Tibial nerve (tissue), 4 donors: ENCODE measurements around the gene CCDC13.

Experiments
- EP300 ChIP-seq, 2 donors: sonication (generic); formaldehyde crosslinking; IDR thresholded peaks; one replicate each; pipeline ENCODE4 v1.6.1; 2017; ENCODE audit warnings: antibody characterized with exemption in 2 of 2, mild to moderate bottlenecking in 1 of 2
- POLR2A ChIP-seq, 2 donors: fragments of 450-650 bp; IDR thresholded peaks; one replicate each; pipeline ENCODE4 v1.6.1; 2017; ENCODE audit warnings: antibody characterized with exemption in 2 of 2, mild to moderate bottlenecking in 2 of 2, moderate library complexity in 2 of 2
- TF ChIP-seq, protein P1 (sequence below), 5 experiments: fragments of 200-600 bp in 3 of 5; fragments of 450-650 bp in 2 of 5; sonication (generic) in 3 of 5; IDR thresholded peaks; one replicate each; pipeline ENCODE4 v1.5.1; 2016 to 2019; ENCODE audit warnings: antibody characterized with exemption in 5 of 5, mild to moderate bottlenecking in 3 of 5, moderate library complexity in 2 of 5

DNA sequence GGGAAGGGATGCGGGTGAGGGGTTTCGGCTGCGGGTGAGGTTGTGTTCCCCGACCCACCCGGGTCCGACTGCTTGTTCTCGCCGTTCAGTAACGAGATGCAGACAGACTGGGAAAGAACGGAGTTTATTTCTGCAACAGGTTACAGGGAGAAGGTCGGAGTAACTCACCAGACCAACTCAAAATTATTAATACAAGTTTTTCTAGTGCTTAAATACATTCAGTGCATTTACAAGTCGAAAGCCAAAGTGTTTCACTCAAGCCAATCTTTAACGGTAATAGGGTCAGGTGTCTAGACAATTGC lies 31.7 kb upstream of the CCDC13 start:
- TF ChIP-seq, protein P1, sequence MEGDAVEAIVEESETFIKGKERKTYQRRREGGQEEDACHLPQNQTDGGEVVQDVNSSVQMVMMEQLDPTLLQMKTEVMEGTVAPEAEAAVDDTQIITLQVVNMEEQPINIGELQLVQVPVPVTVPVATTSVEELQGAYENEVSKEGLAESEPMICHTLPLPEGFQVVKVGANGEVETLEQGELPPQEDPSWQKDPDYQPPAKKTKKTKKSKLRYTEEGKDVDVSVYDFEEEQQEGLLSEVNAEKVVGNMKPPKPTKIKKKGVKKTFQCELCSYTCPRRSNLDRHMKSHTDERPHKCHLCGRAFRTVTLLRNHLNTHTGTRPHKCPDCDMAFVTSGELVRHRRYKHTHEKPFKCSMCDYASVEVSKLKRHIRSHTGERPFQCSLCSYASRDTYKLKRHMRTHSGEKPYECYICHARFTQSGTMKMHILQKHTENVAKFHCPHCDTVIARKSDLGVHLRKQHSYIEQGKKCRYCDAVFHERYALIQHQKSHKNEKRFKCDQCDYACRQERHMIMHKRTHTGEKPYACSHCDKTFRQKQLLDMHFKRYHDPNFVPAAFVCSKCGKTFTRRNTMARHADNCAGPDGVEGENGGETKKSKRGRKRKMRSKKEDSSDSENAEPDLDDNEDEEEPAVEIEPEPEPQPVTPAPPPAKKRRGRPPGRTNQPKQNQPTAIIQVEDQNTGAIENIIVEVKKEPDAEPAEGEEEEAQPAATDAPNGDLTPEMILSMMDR (IDR thresholded peaks at IDR 0.05) = no peak
- TF ChIP-seq POLR2A (IDR thresholded peaks at IDR 0.05) (no peak), EP300 (IDR thresholded peaks at IDR 0.05) (no peak)
